MG63 (cell line): ENCODE data around the gene MRPS34. TPM values are rescaled to one million over a fixed set of nuclear protein-coding genes. Genes with fewer than 3 reads are reported as not detected.

Experiments
- DNase-seq: peaks from one replicate; pipeline ENCODE4 v3.0.0-alpha.2; 2020
- H3K27me3 ChIP-seq: fragments of 250-450 bp; sonication (Bioruptor Pico); 2 replicates; pipeline ENCODE4 v1.5.1; 2020; ENCODE audit warnings: mild to moderate bottlenecking, moderate library complexity
- H3K36me3 ChIP-seq: fragments of 250-450 bp; sonication (Bioruptor Pico); 2 replicates; pipeline ENCODE4 v1.5.1; 2020; ENCODE audit warnings: mild to moderate bottlenecking, moderate library complexity
- H3K4me3 ChIP-seq: fragments of 250-450 bp; sonication (Bioruptor Pico); 2 replicates; pipeline ENCODE4 v1.5.1; 2020; ENCODE audit warnings: mild to moderate bottlenecking, moderate library complexity
- H3K9me3 ChIP-seq: fragments of 250-450 bp; sonication (Bioruptor Pico); 2 replicates; pipeline ENCODE4 v1.5.1; 2020; ENCODE audit warnings: mild to moderate bottlenecking, moderate library complexity
- total RNA-seq: library from RNA; depleted of rRNA; stranded (reverse); fragments of >200 nt; shearing (Covaris generic); gene quantifications from 2 replicates; pipeline ENCODE4 v1.2.3, GENCODE V29; 2014; ENCODE audit warnings: low replicate concordance

MRPS34 gene
- total RNA-seq, 1 experiment from 2014 or later: 225 TPM

GRCh38 chr16:1767116-1767994 is 5.6 kb downstream of the MRPS34 start:
- no peak overlapping the region for H3K4me3 ChIP-seq
- DNase-seq: no peak
- H3K27me3 ChIP-seq: no peaks in the 10 kb centered on the region
- peaks cover 67% of the 10 kb centered on the region for H3K36me3 ChIP-seq
- no peaks in the 10 kb centered on the region for H3K9me3 ChIP-seq

GRCh38 chr16:1766701-1767100 is 6.2 kb downstream of the MRPS34 start:
- Histone ChIP-seq H3K9me3 (no peaks in the 10 kb centered on the region), H3K4me3 (no peak overlapping the region), H3K36me3 (peaks cover 65% of the 10 kb centered on the region), H3K27me3 (no peaks in the 10 kb centered on the region)
- no peak for DNase-seq

GRCh38 chr16:1766231-1766630 is 6.7 kb downstream of the MRPS34 start:
- peaks cover 65% of the 10 kb centered on the region for H3K36me3 ChIP-seq
- H3K27me3 ChIP-seq: no peaks in the 10 kb centered on the region
- DNase-seq: no peak
- H3K9me3 ChIP-seq: no peaks in the 10 kb centered on the region
- no peak overlapping the region for H3K4me3 ChIP-seq

- no peak for DNase-seq
- H3K36me3 ChIP-seq: peaks cover 63% of the 10 kb centered on the region
Observed at GRCh38 chr16:1765826-1766225, 7.1 kb downstream of the MRPS34 start.

GRCh38 chr16:1764971-1765370 is 8.0 kb downstream of the MRPS34 start:
- H3K36me3 ChIP-seq: peaks cover 63% of the 10 kb centered on the region
- no peak for DNase-seq
- H3K27me3 ChIP-seq: no peaks in the 10 kb centered on the region
- no peak overlapping the region for H3K4me3 ChIP-seq
- no peaks in the 10 kb centered on the region for H3K9me3 ChIP-seq

More at GRCh38 chr16:1765826-1766225, 7.1 kb downstream of the MRPS34 start:
- H3K4me3 ChIP-seq: no peak overlapping the region
- no peaks in the 10 kb centered on the region for H3K9me3 ChIP-seq
- no peaks in the 10 kb centered on the region for H3K27me3 ChIP-seq

- no peak for DNase-seq
Observed at GRCh38 chr16:1763521-1764511, 9.1 kb downstream of the MRPS34 start.

GRCh38 chr16:1762879-1763520 is 9.9 kb downstream of the MRPS34 start:
- Histone ChIP-seq H3K27me3 (no peaks in the 10 kb centered on the region), H3K36me3 (peaks cover 47% of the 10 kb centered on the region), H3K9me3 (no peaks in the 10 kb centered on the region), H3K4me3 (no peak overlapping the region)
- no peak for DNase-seq

More at GRCh38 chr16:1763521-1764511, 9.1 kb downstream of the MRPS34 start:
- Histone ChIP-seq H3K9me3 (no peaks in the 10 kb centered on the region), H3K36me3 (peaks cover 53% of the 10 kb centered on the region), H3K4me3 (no peak overlapping the region), H3K27me3 (no peaks in the 10 kb centered on the region)

GRCh38 chr16:1762196-1762878 is 10.6 kb downstream of the MRPS34 start:
- peaks cover 42% of the 10 kb centered on the region for H3K36me3 ChIP-seq
- no peaks in the 10 kb centered on the region for H3K9me3 ChIP-seq
- H3K27me3 ChIP-seq: no peaks in the 10 kb centered on the region
- DNase-seq: no peak
- no peak overlapping the region for H3K4me3 ChIP-seq

- Histone ChIP-seq H3K36me3 (peaks cover 38% of the 10 kb centered on the region), H3K4me3 (no peak overlapping the region), H3K27me3 (no peaks in the 10 kb centered on the region), H3K9me3 (no peaks in the 10 kb centered on the region)
- DNase-seq: no peak
Observed at GRCh38 chr16:1761751-1762150, 11.2 kb downstream of the MRPS34 start.

- Histone ChIP-seq H3K27me3 (no peaks in the 10 kb centered on the region), H3K36me3 (peaks cover 38% of the 10 kb centered on the region)
- no peak for DNase-seq
Observed at GRCh38 chr16:1760911-1761310, 12.0 kb downstream of the MRPS34 start.

GRCh38 chr16:1759511-1759910 is 13.4 kb downstream of the MRPS34 start:
- Histone ChIP-seq H3K4me3 (no peak overlapping the region), H3K27me3 (no peaks in the 10 kb centered on the region), H3K9me3 (no peaks in the 10 kb centered on the region), H3K36me3 (peaks cover 36% of the 10 kb centered on the region)
- no peak for DNase-seq

More at GRCh38 chr16:1760911-1761310, 12.0 kb downstream of the MRPS34 start:
- H3K4me3 ChIP-seq: no peak overlapping the region
- H3K9me3 ChIP-seq: no peaks in the 10 kb centered on the region

GRCh38 chr16:1758923-1759322 is 14.0 kb downstream of the MRPS34 start:
- Histone ChIP-seq H3K27me3 (no peaks in the 10 kb centered on the region), H3K4me3 (no peak overlapping the region), H3K9me3 (no peaks in the 10 kb centered on the region), H3K36me3 (peaks cover 33% of the 10 kb centered on the region)
- no peak for DNase-seq

GRCh38 chr16:1757714-1758461 is 15.0 kb downstream of the MRPS34 start:
- Histone ChIP-seq H3K4me3 (no peak overlapping the region), H3K27me3 (no peaks in the 10 kb centered on the region), H3K9me3 (no peaks in the 10 kb centered on the region), H3K36me3 (peaks cover 34% of the 10 kb centered on the region)
- DNase-seq: no peak

GRCh38 chr16:1754204-1754603 is 18.7 kb downstream of the MRPS34 start:
- Histone ChIP-seq H3K27me3 (no peaks in the 10 kb centered on the region), H3K9me3 (no peaks in the 10 kb centered on the region), H3K36me3 (peaks cover 44% of the 10 kb centered on the region), H3K4me3 (no peak overlapping the region)
- DNase-seq: no peak

GRCh38 chr16:1752853-1753252 is 20.1 kb downstream of the MRPS34 start:
- no peaks in the 10 kb centered on the region for H3K27me3 ChIP-seq
- H3K4me3 ChIP-seq: no peak overlapping the region
- peaks cover 57% of the 10 kb centered on the region for H3K36me3 ChIP-seq
- no peak for DNase-seq
- H3K9me3 ChIP-seq: no peaks in the 10 kb centered on the region
